HG03457 (cell line): ENCODE data around the gene TK1.
"Not testable (repeated sequence)": the region's sequence is repeated elsewhere in the genome, so short reads cannot be mapped to it uniquely, and the experiment has no call there.

Source experiments
- ATAC-seq: cut with Tn5 transposase; IDR thresholded peaks from one replicate; pipeline ENCODE4 v1.9.1; 2021; ENCODE audit warnings: moderate number of reproducible peaks; ENCODE audit not compliant: unreplicated experiment

Gene TK1, protein sequence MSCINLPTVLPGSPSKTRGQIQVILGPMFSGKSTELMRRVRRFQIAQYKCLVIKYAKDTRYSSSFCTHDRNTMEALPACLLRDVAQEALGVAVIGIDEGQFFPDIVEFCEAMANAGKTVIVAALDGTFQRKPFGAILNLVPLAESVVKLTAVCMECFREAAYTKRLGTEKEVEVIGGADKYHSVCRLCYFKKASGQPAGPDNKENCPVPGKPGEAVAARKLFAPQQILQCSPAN

GRCh38 chr17:78186692-78187595, at the start of gene TK1, which contains the start of gene AFMID:
Gene TK1, minus strand, starts transcription at chr17:78187052. Its CDS starts 58 bp downstream, at chr17:78186994.
Gene AFMID, plus strand, starts transcription at chr17:78187362. Its CDS starts 9 bp downstream, at chr17:78187371.
- peak; percentile 72 for ATAC-seq

DNA sequence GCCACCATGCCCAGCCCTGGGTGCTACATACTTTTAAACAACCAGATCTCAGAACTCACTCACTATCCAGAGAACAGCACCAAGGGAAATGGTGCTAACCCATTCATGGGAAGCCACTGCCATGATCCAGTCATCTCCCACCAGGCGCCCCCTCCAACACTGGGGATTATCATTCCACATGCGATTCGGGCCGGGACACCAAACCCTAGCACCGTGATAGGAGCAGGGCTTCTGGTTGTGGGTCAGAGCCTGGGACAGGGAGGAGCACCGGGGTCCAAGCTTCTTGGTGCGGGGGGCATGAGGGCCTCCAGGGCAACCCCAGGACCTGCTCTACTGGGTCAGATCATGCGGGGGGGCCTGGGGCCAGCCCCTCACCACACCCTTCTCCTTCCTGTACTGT, 49.0 kb upstream of the TK1 start:
- no peak for ATAC-seq

GRCh38 chr17:78235022-78235421, 48.2 kb upstream of the TK1 start:
- ATAC-seq = not testable (repeated sequence)

GRCh38 chr17:78234261-78234865, 47.5 kb upstream of the TK1 start:
- ATAC-seq = no peak

- ATAC-seq = no peak
Observed at GRCh38 chr17:78233678-78234077, 46.8 kb upstream of the TK1 start.

- ATAC-seq = no peak
Observed at GRCh38 chr17:78232859-78233173, 46.0 kb upstream of the TK1 start.

DNA sequence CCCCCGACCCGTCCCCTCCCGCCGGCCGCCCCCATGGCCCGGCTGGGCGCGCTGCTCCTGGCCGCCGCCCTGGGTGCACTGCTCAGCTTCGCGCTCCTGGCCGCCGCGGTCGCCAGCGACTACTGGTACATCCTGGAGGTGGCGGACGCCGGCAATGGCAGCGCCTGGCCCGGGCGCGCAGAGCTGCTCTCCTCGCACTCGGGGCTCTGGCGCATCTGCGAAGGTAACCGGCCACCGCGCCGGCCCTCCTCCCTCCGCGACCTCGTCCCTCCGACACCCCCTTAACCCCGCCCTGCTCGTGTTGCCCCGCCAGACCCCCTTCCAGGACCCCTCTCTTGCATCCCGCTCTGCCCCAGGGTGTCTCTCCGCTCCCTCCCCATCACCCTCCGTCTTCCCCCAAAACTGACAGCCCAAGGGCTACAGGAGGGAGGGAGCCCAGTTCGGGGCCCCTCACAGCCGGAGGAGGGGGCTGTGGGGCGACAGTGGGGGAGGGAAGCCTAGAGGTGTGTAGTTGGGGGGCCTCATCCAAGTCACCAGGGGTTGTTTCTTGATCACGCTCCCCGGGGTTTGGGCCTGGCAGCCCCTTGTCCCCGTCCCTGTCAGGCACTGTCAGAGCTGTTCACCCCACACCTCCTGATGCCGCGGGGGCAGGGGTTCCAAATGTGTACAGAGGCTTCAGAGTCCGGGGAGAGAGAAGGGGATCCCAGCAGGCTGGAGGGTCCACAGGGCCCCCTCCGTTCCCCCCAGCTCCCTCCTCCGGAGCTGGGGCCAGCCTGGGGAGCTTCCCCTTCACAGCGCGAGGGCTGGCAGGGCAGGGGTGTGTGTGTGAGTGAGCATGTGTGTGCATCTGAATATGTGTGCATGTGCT, 45.4 kb upstream of the TK1 start:
- ATAC-seq = no peak

DNA sequence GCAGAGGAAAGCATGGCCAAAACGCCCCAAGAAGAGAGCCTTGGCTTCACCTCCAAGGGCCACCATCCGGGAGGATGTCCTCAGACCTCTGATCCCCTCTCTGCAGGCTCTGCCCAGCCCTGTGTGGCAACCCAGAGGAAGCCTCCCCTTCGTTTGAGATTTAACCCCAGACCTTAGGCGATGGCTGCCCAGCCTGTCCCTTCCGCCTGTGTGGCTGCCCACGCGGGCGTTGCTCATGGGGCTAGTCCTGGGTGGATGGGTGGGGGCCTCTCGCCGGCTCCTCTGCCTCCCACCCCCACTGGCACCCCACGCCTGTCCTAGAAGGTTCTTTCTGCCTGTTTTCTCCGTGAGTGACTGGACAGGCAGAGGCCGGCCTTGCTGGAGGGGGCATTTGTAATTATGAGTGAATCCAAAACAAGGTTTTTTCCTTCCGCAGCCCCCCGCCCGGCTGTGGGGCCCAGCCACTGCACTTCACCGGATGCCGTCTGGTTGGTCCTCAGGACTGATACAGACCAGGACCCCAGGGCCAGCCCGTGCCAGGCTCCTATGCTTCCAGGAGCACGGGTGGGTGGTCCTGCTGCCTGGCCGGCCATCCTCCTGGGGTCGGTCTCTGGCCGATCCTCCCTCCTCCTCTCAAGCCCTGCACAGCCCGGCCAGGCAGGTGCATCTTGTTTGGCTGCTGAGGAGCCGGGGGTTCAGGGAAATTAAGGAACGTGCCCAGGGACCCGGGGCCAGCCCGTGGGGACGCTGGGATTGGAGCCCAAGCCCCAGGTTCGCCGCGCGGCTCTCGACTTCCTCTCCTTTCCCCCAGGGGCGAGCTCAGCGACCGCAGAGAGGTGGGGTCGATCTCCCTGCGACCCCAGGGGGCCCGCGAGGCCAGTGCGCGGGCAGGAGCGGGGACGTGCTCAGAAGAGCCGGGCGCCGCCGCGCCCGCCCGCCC, 44.4 kb upstream of the TK1 start, which contains the start of gene TMEM235:
TSS of gene TMEM235 (plus strand) at position 636 of the 940 bp plus-strand sequence. CDS start 393 bp downstream, outside the sequence.
- no peak for ATAC-seq

DNA sequence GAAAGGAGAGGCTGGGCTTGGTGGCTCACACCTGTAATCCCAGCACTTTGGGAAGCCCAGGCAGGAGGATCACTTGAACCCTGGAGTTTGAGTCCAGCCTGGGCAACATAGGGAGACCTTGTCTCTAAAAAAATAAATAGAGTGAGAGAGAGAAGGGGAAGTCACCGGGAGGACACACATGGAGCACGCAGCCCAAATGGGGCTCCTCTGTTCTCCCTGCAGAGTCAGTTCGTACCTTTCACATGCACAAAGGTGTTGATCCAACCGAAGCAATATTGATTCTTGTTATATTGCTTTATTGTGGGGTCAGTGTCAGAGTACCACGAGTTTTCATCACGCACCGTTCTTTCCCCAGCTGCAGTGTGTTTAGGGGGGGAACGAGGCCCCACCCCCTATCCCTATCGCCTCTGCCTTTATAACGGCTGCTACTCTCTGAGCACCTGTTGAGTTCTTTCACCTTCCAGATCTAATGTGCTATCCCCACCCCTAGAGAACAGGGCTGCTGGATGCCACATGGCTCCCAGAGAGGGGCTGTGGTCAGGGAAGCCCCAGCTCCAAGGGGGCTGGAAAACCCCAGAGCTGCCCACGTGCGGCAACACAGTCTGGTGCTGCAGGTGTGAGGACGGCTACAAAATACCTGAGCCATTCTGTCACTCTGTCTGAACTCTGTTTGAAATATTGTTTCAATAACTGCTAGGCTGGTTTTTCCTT, 43.6 kb upstream of the TK1 start:
- no peak for ATAC-seq

GRCh38 chr17:78228176-78228575, 41.3 kb upstream of the TK1 start:
- ATAC-seq = no peak

DNA sequence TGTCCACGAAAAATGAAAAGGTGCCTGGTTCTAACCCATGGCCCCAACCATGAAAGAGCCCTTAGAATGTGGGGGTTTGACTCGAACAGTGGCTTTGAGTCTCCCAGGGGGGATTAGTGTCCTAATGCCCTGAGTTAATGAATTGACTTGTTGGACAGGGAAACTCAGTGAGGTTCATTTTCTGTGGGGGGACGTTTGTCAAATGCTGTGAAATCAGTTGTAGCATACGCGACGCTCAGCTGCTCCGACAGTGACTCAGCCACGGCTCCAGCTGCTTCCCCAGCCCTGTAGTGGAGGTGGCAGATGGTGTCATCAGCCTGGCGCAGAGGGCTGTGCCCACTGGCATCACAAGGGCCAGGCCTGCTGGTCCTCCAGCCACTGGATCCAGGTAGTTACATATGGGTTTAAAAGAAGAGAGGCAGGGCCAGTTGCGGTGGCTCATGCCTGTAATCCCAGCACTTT, 40.6 kb upstream of the TK1 start:
- no peak for ATAC-seq

DNA sequence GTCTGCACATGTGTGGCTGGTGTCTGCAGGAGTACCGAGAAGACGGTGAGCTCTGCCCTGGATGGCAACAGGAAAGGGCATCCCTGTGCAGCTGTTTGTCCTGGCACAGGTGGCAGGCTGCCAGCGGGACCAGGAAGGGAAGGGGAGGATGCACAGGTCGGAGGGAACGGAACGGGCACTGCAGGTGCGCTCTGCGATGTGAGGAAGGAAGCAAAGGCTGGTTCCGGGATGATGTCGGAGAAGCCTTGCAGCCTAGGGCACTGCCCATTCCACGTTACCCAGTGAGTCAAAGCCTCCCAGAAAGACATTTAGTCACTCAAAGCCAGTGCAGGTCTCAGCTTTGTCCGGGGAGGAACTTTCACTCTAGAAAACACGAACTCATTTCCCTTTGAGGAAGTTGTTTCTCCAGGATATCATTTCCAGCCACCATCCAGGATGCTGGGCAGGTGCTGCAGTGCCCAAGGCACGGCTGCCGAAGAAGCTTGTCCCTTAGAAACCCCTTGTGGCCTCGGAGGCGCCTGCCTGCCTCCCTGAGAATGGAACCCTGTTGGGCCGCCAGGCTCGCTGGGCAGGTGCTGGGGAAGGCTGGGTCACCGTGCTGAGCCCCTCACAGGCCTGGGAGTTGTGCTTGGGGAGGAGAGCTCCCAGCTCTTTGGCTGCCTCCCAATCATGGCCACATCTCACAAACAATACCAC, 40.1 kb upstream of the TK1 start:
- ATAC-seq = no peak

GRCh38 chr17:78226055-78226758, 39.4 kb upstream of the TK1 start:
- ATAC-seq = no peak

DNA sequence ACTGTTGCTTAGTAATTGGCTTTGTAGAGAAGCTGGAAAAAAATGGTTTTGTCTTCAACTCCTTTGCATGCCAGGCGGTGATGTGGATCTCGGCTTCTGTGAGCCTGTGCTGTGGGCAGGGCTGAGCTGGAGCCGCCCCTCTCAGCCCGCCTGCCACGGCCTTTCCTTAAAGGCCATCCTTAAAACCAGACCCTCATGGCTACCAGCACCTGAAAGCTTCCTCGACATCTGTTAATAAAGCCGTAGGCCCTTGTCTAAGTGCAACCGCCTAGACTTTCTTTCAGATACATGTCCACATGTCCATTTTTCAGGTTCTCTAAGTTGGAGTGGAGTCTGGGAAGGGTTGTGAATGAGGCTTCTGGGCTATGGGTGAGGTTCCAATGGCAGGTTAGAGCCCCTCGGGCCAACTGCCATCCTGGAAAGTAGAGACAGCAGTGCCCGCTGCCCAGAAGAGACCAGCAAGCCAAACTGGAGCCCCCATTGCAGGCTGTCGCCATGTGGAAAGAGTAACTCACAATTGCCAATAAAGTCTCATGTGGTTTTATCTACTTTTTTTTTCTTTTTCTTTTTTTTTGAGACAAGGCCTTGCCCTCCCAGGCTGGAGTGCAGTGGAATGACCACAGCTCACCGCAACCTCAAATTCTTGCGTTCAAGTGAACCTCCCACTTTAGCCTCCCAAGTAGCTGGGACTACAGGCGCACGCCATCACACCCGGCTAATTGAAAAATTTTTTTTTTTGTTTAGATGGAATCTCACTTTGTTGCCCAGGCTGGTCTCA, 38.4 kb upstream of the TK1 start:
- ATAC-seq = no peak

- no peak for ATAC-seq
Observed at GRCh38 chr17:78224231-78225087, 37.6 kb upstream of the TK1 start.

DNA sequence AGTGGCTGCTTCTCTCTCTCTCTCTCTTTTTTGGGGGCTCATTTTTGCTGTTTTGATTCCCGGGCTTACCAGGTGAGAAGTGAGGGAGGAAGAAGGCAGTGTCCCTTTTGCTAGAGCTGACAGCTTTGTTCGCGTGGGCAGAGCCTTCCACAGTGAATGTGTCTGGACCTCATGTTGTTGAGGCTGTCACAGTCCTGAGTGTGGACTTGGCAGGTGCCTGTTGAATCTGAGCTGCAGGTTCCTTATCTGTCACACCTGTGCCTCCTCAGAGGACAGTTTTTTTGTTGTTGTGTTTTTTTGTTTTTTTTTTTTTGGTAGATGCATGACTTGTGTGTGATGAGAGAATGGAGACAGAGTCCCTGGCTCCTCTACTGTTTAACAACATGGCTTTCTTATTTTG, 36.9 kb upstream of the TK1 start:
- ATAC-seq = no peak
